Activated CD8-positive, alpha-beta T cell treated with anti-CD3 and anti-CD28 coated beads for 36 hours (primary cell): ENCODE measurements around the gene TMCO4. TPM values are rescaled to one million over a fixed set of nuclear protein-coding genes. Genes with fewer than 3 reads are reported as not detected.
"Not testable (repeated sequence)": the region's sequence is repeated elsewhere in the genome, so short reads cannot be mapped to it uniquely, and the experiment has no call there.

ENCODE experiments used
- ATAC-seq: fragments of 200-7000 bp; cut with Tn5 transposase; one replicate; pipeline ENCODE4 v1.10.0; 2021; ENCODE audit warnings: mild to moderate bottlenecking, moderate library complexity
- CTCF ChIA-PET: fragments of 350-600 bp; sonication (Branson Sonifier 250); formaldehyde crosslinking; loops from one replicate; lab custom pipeline; 2021; ENCODE audit warnings: antibody characterized with exemption; lab: Charles Lee
- POLR2A ChIA-PET: fragments of 350-600 bp; sonication (Branson Sonifier 250); formaldehyde crosslinking; loops from one replicate; lab custom pipeline; 2021; ENCODE audit warnings: antibody characterized with exemption; lab: Charles Lee
- DNase-seq: peaks from one replicate; pipeline ENCODE4 v3.0.0-alpha.2; 2020
- H3K27ac Mint-ChIP-seq: one replicate; pipeline ENCODE4 v1.8.0; 2021; ENCODE audit warnings: mild to moderate bottlenecking, mixed read lengths
- H3K27me3 Mint-ChIP-seq: one replicate; pipeline ENCODE4 v1.8.0; 2021; ENCODE audit warnings: mixed read lengths
- H3K36me3 Mint-ChIP-seq: one replicate; pipeline ENCODE4 v1.8.0; 2021; ENCODE audit warnings: low read depth, mixed read lengths
- H3K4me1 Mint-ChIP-seq: one replicate; pipeline ENCODE4 v1.8.0; 2021; ENCODE audit warnings: low read depth, mixed read lengths
- H3K4me3 Mint-ChIP-seq: one replicate; pipeline ENCODE4 v1.8.0; 2021; ENCODE audit warnings: mild to moderate bottlenecking, moderate library complexity, mixed read lengths
- H3K9me3 Mint-ChIP-seq: one replicate; pipeline ENCODE4 v1.8.0; 2021; ENCODE audit warnings: mixed read lengths
- CTCF ChIP-seq: fragments of 200-600 bp; IDR thresholded peaks from one replicate; pipeline ENCODE4 v1.8.0; 2022; ENCODE audit warnings: antibody characterized with exemption, mild to moderate bottlenecking
- intact Hi-C: fragments of 100-400 bp; cut with micrococcal nuclease; formaldehyde crosslinking; loops from one replicate; pipeline ENCODE4 v1.10.0; 2022
- total RNA-seq, 2 experiments: library from RNA; stranded (reverse); gene quantifications; one replicate each; pipeline ENCODE4 v1.2.3, GENCODE V29; 2021

Gene TMCO4
- total RNA-seq, 2 experiments from 2014 or later, result 10.8 to 13.2 TPM

GRCh38 chr1:19639999-19640362 is 159.7 kb downstream of the TMCO4 start:
- POLR2A ChIA-PET, result interaction anchor here (2.2 kb wide), 1 partner anchor 42 kb away, joined by 9 read pairs; no protein-coding TSS in a partner anchor
- intact Hi-C loops, result no loop called here
- H3K4me3 Mint-ChIP-seq, result no peak overlapping the region

GRCh38 chr1:19639228-19639627 is 160.5 kb downstream of the TMCO4 start:
- intact Hi-C loops, H3K27ac Mint-ChIP-seq, H3K27me3 Mint-ChIP-seq, DNase-seq, H3K4me3 Mint-ChIP-seq, ATAC-seq, H3K36me3 Mint-ChIP-seq, H3K4me1 Mint-ChIP-seq, POLR2A ChIA-PET, H3K9me3 Mint-ChIP-seq: not testable (repeated sequence)
- CTCF ChIA-PET, result interaction anchor here (1.0 to 1.4 kb wide), 3 partner anchors 12 to 57 kb away, joined by 3 to 7 read pairs (median 3); no protein-coding TSS in a partner anchor

More at GRCh38 chr1:19639999-19640362, 159.7 kb downstream of the TMCO4 start:
- DNase-seq, result no peak
- no peak for TF ChIP-seq CTCF
- Mint-ChIP-seq H3K4me1 (peaks cover 8% of the 10 kb centered on the region), H3K36me3 (no peaks in the 10 kb centered on the region), H3K27me3 (peaks cover 10% of the 10 kb centered on the region), H3K27ac (no peak overlapping the region), H3K9me3 (no peaks in the 10 kb centered on the region)
- CTCF ChIA-PET, result interaction anchor here (1.2 to 3.0 kb wide), 4 partner anchors 11 to 66 kb away, joined by 3 to 8 read pairs (median 5); no protein-coding TSS in a partner anchor
- ATAC-seq, result no peak

GRCh38 chr1:19637606-19638005 is 162.1 kb downstream of the TMCO4 start:
- no peak for DNase-seq
- intact Hi-C loops, result no loop called here
- Mint-ChIP-seq H3K27me3 (peaks cover under 1% of the 10 kb centered on the region), H3K4me3 (no peak overlapping the region), H3K4me1 (no peaks in the 10 kb centered on the region), H3K9me3 (no peaks in the 10 kb centered on the region), H3K36me3 (no peaks in the 10 kb centered on the region), H3K27ac (no peak overlapping the region)
- TF ChIP-seq CTCF, result no peak
- ATAC-seq, result no peak
- CTCF ChIA-PET, result interaction anchor here (1.2 to 1.3 kb wide), 2 partner anchors 16 to 24 kb away, joined by 3 read pairs; no protein-coding TSS in a partner anchor
- POLR2A ChIA-PET, result no interaction called here

GRCh38 chr1:19636749-19637148 is 163.0 kb downstream of the TMCO4 start:
- ATAC-seq, POLR2A ChIA-PET, H3K36me3 Mint-ChIP-seq, H3K9me3 Mint-ChIP-seq, intact Hi-C loops, H3K27me3 Mint-ChIP-seq, H3K4me3 Mint-ChIP-seq, DNase-seq, H3K4me1 Mint-ChIP-seq, H3K27ac Mint-ChIP-seq: not testable (repeated sequence)
- CTCF ChIA-PET, result interaction anchor here (1.0 kb wide), 1 partner anchor 25 kb away, joined by 3 read pairs; no protein-coding TSS in a partner anchor

- H3K27me3 Mint-ChIP-seq, result no peaks in the 10 kb centered on the region
- no peak for DNase-seq
- no peaks in the 10 kb centered on the region for H3K4me1 Mint-ChIP-seq
- H3K9me3 Mint-ChIP-seq, result no peaks in the 10 kb centered on the region
- H3K36me3 Mint-ChIP-seq, result no peaks in the 10 kb centered on the region
- TF ChIP-seq CTCF, result no peak
- intact Hi-C loops, result no loop called here
- ATAC-seq, result no peak
- ChIA-PET POLR2A (no interaction called here), CTCF (interaction anchor here (0.8 to 1.0 kb wide), 2 partner anchors 26 to 27 kb away, joined by 3 read pairs; no protein-coding TSS in a partner anchor)
- H3K4me3 Mint-ChIP-seq, result no peak overlapping the region
- no peak overlapping the region for H3K27ac Mint-ChIP-seq
These were observed 163.7 kb downstream of the TMCO4 start for GRCh38 chr1:19636065-19636464.

- POLR2A ChIA-PET, result no interaction called here
These were observed 164.1 kb downstream of the TMCO4 start for GRCh38 chr1:19635646-19636045.

GRCh38 chr1:19635064-19635463 is 164.7 kb downstream of the TMCO4 start:
- intact Hi-C loops, H3K27ac Mint-ChIP-seq, H3K4me1 Mint-ChIP-seq, H3K4me3 Mint-ChIP-seq, CTCF ChIA-PET, ATAC-seq, DNase-seq, H3K9me3 Mint-ChIP-seq, H3K27me3 Mint-ChIP-seq, H3K36me3 Mint-ChIP-seq: not testable (repeated sequence)
- POLR2A ChIA-PET, result interaction anchor here (1.0 kb wide), 1 partner anchor 38 kb away, joined by 3 read pairs; a partner anchor contains a TSS

More at GRCh38 chr1:19635646-19636045, 164.1 kb downstream of the TMCO4 start:
- no peak for TF ChIP-seq CTCF
- no peak for DNase-seq
- no peaks in the 10 kb centered on the region for H3K9me3 Mint-ChIP-seq
- no peak overlapping the region for H3K27ac Mint-ChIP-seq
- no peaks in the 10 kb centered on the region for H3K4me1 Mint-ChIP-seq
- ATAC-seq, result no peak
- H3K4me3 Mint-ChIP-seq, result no peak overlapping the region
- no peaks in the 10 kb centered on the region for H3K36me3 Mint-ChIP-seq
- H3K27me3 Mint-ChIP-seq, result no peaks in the 10 kb centered on the region
- intact Hi-C loops, result no loop called here
- CTCF ChIA-PET, result interaction anchor here (0.8 kb wide), 1 partner anchor 26 kb away, joined by 3 read pairs; no protein-coding TSS in a partner anchor
